GM10266 (cell line): Measurements from ENCODE around the gene NPY4R.
"Not testable (repeated sequence)": the region's sequence is repeated elsewhere in the genome, so short reads cannot be mapped to it uniquely, and the experiment has no call there.

ENCODE experiments used
- DNase-seq: peaks from one replicate; pipeline ENCODE4 v3.0.0; 2012; ENCODE audit errors: extremely low spot score
- TF ChIP-seq, protein P1 (sequence below): IDR thresholded peaks from 2 replicates; pipeline ENCODE4 v1.5.1; 2012; ENCODE audit warnings: mild to moderate bottlenecking, low read depth; ENCODE audit not compliant: control insufficient read depth, insufficient read depth; ENCODE audit errors: missing control alignments

Gene NPY4R, protein sequence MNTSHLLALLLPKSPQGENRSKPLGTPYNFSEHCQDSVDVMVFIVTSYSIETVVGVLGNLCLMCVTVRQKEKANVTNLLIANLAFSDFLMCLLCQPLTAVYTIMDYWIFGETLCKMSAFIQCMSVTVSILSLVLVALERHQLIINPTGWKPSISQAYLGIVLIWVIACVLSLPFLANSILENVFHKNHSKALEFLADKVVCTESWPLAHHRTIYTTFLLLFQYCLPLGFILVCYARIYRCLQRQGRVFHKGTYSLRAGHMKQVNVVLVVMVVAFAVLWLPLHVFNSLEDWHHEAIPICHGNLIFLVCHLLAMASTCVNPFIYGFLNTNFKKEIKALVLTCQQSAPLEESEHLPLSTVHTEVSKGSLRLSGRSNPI

GRCh38 chr10:46465765-46466164 is at the start of gene NPY4R:
Gene NPY4R, minus strand, starts transcription at chr10:46465958. Its CDS starts 3,323 bp downstream, at chr10:46462635.
- DNase-seq = not testable (repeated sequence)

DNA sequence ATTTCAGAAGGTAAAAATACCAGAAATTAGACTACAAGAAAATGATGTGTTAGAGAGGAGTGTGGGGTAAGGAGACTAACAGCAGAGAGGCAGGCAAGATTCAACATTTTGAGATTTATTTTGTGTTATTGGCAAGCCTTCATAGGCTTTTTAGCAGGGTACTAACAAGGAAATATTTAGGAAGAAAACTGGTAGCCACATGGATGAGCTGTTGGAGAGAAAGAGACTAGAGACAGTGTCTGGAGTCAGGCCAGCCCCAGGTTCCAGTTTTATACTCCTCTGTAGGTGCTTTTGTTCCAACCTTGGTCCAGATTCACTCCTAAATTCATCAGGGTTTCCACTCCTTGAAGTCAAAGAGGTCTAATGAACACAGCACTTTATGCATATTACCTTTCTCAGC is 49.6 kb upstream of the NPY4R start:
- no peak for DNase-seq
- TF ChIP-seq, protein P1, sequence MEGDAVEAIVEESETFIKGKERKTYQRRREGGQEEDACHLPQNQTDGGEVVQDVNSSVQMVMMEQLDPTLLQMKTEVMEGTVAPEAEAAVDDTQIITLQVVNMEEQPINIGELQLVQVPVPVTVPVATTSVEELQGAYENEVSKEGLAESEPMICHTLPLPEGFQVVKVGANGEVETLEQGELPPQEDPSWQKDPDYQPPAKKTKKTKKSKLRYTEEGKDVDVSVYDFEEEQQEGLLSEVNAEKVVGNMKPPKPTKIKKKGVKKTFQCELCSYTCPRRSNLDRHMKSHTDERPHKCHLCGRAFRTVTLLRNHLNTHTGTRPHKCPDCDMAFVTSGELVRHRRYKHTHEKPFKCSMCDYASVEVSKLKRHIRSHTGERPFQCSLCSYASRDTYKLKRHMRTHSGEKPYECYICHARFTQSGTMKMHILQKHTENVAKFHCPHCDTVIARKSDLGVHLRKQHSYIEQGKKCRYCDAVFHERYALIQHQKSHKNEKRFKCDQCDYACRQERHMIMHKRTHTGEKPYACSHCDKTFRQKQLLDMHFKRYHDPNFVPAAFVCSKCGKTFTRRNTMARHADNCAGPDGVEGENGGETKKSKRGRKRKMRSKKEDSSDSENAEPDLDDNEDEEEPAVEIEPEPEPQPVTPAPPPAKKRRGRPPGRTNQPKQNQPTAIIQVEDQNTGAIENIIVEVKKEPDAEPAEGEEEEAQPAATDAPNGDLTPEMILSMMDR = no peak

- TF ChIP-seq, protein P1 = no peak
- no peak for DNase-seq
Measured at GRCh38 chr10:46514899-46515298, 49.1 kb upstream of the NPY4R start.

GRCh38 chr10:46514431-46514861 is 48.7 kb upstream of the NPY4R start:
- TF ChIP-seq, protein P1 = no peak
- DNase-seq = no peak

GRCh38 chr10:46513333-46513732 is 47.6 kb upstream of the NPY4R start:
- not testable (repeated sequence) for DNase-seq

DNA sequence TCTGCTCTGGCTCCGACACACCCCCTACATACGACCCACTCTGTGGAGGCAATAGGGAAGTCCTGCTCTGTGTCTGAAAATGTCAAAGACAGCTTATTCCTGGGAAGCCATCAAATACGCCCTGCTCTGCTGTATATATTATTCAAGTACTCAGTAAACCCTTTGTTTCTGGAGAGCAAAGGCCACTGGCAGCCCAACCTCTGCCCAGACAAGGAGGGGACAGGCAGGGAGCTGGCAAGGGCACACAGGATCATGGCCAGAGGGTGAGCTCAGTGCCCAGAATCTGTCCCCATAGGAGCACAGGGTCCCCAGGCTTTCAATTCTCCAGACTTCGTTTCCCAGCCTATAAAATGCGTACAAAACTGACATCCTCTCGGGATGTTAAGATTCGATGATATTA is 47.0 kb upstream of the NPY4R start:
- DNase-seq = not testable (repeated sequence)

DNA sequence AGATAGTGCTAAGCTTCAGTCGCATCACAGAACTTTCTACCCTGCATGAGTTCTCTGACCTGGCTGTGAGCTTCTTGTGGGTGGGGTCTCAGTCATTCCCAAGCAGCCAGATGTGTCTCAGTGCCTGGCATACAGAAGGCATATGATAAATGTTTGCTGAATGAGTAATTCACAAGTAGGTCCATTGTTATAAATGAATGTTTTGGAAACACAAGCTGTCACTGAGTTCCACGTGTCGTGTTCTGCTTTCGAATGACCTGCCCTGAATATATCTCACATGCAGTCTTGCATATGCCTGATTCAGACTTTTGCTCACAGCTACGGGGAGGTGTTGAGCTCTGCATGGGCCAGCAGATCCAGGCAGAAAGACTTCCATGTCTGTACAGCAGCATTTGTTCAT is 46.2 kb upstream of the NPY4R start:
- DNase-seq = not testable (repeated sequence)

DNA sequence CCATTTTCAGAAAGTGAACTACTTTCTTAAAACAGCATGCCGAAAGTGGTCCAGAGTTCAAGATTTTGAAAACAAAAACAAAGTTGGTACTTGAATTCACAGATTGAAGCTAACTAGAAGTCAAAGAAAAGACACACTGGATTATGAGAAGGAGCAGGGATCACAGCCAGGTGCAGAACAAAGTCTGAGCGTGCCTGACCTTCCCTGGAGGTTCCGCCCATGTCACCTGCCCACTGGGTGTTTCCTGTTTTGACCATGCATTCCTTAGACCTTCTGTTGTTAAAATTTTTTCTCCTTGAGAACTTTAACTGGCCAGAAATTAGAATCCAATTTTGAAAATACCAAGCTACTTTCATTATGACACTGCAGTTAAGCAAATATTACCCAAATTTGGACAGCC is 34.2 kb upstream of the NPY4R start:
- not testable (repeated sequence) for DNase-seq

DNA sequence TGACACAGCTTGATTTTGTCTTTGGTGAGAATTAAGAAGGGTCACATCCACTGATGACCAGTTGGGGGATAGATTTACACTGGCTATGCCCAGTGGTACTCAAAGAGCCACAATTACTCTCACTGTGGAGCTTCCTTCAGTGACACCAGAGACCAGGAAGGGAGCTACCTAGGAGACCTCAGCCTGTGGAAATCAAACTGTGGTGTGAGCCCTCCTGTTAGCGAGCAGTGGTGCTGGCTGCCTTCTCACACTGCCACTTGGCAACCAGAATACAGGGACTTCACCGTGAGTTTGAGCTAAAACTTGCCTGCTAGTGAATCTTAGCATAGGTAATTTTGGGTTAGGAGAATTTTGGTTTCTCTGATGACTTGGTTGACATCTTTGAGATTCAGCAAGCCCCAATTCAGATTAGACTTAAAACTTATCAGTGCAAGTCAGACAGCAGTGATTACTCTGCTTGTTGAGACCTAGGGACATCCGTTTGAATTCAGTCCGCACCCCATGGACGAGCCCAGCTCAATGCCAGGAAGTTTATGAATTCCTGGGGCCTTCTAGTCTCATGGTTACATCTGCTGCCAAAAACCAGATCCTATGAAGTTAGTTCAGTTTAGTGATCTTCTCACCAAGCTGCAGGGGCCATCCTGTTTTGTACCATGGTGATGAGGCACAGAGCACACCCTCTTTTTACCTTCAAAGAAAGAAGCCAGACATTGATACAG is 33.4 kb upstream of the NPY4R start:
- DNase-seq = not testable (repeated sequence)

GRCh38 chr10:46497878-46498277 is 32.1 kb upstream of the NPY4R start:
- not testable (repeated sequence) for DNase-seq

GRCh38 chr10:46497401-46497800 is 31.6 kb upstream of the NPY4R start:
- not testable (repeated sequence) for DNase-seq

DNA sequence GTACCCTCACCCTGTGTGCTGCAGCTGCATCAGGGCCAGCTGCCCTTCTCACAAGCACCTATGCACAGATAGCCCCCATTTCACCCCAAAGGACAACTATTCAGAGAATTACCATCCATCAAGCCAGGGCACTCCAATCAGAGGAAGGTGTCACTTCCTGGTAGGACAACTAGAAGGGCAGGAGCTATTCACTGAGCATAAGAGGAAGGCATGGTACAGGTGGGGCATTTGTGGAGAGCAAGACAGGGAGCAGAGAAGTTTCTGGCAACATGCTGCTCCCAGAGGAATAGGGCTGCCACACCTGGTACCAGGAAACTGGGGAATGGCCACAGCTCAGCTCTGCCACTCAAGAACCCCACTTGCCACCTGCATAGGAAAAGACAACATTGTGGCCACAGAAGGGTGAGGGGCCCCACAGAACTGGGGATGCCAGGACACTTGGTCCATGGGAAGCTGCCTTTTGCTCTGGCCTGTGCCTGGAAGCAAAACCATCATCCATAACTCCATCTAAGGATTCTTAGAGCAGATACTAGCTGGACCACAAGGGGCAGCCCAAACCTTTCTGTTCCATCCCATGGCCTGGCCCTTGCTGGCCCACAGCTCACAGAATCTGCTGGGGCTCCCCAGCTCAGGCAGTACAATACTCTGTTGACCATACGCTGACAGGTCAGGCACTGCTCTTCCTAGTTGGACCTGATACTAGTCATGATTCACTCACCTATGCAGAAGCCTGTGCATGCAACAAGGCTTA is 25.8 kb upstream of the NPY4R start:
- DNase-seq = not testable (repeated sequence)

- DNase-seq = not testable (repeated sequence)
Measured at GRCh38 chr10:46490285-46490684, 24.5 kb upstream of the NPY4R start.

DNA sequence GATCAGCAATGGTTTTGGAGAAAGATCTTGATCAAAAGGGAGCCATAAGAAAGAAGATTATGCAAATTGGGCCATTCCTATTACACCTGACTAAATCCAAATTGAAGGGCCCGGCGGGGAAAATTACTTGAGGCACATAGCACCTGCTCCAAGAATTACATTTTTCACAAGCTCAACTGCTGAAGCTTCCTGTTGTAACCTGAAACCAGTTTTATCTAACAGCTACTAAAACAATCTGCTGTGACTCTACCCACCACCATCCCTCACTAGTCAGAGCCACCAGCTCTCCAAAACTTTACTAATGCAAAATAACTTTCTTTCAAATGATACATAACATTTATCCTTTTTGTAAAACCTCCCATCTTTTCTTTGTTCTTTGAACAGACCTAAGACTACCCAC is 20.7 kb upstream of the NPY4R start:
- not testable (repeated sequence) for DNase-seq

DNA sequence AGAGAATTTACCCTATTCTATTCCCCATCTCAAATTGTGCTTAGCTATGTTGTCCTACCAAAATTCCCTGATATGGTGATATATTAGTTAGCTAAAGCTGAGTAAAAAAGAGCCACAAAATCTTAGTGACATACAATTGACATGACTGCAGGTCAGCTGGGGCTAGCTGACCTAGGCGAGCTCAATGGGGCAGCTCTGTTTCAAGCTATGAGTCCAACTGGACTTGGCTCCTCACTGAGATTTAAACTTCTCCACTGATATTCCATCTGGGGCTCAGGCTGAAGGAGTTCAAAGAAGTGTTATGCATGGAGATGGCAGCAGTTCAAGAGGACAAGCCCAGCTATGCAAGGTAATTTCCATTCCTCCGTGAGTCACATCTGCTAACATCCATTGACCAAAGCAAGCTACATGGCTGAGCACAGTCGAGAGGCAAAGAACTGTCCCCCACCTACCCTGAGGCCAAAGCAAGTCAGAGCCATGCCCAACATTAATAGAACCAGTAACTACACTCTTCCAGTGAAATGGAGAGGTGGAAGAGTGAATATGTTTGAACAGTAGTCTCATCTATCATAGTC is 9.1 kb upstream of the NPY4R start:
- DNase-seq = not testable (repeated sequence)

DNA sequence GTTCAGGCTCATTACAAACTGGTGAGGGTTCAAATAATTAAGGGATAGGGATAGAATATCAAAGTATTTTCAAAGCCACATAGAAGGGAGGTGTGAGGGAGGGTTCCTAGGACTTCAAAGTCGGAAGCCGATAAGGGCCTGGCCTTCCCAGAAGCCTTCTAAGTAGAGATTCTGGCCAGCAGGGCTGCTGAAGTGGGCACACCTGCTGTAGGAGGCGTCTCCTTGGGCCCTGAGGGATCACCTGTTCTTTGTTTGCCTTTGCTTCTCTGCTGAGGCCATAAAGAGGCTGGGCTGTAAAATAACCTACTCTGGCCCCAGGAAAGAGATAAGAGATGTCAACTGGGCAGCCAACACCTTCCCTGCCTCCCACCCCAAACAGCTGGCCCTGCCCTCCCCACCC is 8.0 kb upstream of the NPY4R start:
- not testable (repeated sequence) for DNase-seq
